Measurements from ENCODE around the gene PCDHB7.
"Not testable (repeated sequence)": the region's sequence is repeated elsewhere in the genome, so short reads cannot be mapped to it uniquely, and the experiment has no call there.

DNA sequence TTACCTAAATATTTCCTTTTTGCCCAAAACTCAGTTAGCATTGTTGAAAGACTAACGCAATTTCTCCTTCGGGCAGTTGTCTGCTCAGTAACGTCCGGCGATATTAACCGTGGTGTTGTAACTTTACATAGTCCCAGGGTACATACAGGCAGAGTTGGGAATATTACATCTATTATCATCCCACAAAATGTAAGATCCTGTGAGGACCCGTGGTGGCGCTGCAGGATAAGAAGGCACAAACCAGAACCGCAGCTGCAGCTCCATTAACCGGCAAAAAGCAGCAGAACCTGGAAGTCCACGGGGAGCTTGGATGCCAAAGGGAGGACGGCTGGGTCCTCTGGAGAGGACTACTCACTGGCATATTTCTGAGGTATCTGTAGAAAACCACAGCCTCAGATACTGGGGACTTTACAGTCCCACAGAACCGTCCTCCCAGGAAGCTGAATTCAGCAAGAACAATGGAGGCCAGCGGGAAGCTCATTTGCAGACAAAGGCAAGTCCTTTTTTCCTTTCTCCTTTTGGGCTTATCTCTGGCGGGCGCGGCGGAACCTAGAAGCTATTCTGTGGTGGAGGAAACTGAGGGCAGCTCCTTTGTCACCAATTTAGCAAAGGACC, 5.2 kb downstream of the PCDHB7 start, which contains the start of gene PCDHB8:
- TF ChIP-seq, protein P1, sequence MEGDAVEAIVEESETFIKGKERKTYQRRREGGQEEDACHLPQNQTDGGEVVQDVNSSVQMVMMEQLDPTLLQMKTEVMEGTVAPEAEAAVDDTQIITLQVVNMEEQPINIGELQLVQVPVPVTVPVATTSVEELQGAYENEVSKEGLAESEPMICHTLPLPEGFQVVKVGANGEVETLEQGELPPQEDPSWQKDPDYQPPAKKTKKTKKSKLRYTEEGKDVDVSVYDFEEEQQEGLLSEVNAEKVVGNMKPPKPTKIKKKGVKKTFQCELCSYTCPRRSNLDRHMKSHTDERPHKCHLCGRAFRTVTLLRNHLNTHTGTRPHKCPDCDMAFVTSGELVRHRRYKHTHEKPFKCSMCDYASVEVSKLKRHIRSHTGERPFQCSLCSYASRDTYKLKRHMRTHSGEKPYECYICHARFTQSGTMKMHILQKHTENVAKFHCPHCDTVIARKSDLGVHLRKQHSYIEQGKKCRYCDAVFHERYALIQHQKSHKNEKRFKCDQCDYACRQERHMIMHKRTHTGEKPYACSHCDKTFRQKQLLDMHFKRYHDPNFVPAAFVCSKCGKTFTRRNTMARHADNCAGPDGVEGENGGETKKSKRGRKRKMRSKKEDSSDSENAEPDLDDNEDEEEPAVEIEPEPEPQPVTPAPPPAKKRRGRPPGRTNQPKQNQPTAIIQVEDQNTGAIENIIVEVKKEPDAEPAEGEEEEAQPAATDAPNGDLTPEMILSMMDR (IDR thresholded peaks at IDR 0.05), result not testable (repeated sequence)
- not testable (repeated sequence) for TF ChIP-seq POLR2AphosphoS5, EP300 (IDR thresholded peaks at IDR 0.05)

Measured in upper lobe of left lung (tissue), 4 donors.